Ovary (tissue), 3 donors: ENCODE data around the gene PHLDB2.

Experiments used
- EP300 ChIP-seq: sonication (generic); formaldehyde crosslinking; IDR thresholded peaks from one replicate; pipeline ENCODE4 v1.6.1; 2017; ENCODE audit warnings: antibody characterized with exemption
- POLR2A ChIP-seq: fragments of 450-650 bp; IDR thresholded peaks from one replicate; pipeline ENCODE4 v1.6.1; 2017; ENCODE audit warnings: antibody characterized with exemption, mild to moderate bottlenecking, moderate library complexity
- TF ChIP-seq, protein P1 (sequence below), 3 donors: fragments of 450-650 bp in 2 of 3; fragments of 200-600 bp in 1 of 3; IDR thresholded peaks; one replicate each; pipeline versions ENCODE4 v1.5.1 to v1.8.0; 2016 to 2022; ENCODE audit warnings: antibody characterized with exemption in 3 of 3, mild to moderate bottlenecking in 1 of 3
- donor health status: DM: no; HTN: no; CAD: no.

DNA sequence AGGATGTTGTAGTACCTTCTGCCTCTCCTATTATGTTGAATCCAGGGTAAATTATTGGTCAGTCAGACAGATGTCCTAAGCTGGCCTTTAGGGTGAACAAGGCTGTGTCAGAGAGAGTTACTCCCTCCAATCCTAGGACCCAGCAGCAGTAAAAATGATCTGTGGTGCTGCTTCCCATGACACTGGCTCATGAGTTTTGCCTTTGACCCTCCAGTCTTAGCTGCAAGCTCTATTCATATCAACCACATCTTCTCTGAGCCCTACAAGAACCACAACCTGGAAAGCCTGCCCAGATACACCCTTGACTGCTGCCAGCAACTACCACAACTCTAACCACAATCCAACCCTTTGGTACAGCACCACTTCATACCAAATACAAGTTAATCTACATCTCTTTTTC is 27.2 kb upstream of the PHLDB2 start:
- TF ChIP-seq, protein P1, sequence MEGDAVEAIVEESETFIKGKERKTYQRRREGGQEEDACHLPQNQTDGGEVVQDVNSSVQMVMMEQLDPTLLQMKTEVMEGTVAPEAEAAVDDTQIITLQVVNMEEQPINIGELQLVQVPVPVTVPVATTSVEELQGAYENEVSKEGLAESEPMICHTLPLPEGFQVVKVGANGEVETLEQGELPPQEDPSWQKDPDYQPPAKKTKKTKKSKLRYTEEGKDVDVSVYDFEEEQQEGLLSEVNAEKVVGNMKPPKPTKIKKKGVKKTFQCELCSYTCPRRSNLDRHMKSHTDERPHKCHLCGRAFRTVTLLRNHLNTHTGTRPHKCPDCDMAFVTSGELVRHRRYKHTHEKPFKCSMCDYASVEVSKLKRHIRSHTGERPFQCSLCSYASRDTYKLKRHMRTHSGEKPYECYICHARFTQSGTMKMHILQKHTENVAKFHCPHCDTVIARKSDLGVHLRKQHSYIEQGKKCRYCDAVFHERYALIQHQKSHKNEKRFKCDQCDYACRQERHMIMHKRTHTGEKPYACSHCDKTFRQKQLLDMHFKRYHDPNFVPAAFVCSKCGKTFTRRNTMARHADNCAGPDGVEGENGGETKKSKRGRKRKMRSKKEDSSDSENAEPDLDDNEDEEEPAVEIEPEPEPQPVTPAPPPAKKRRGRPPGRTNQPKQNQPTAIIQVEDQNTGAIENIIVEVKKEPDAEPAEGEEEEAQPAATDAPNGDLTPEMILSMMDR (IDR thresholded peaks at IDR 0.05) = no peak
- TF ChIP-seq EP300 = no peak
- TF ChIP-seq POLR2A = no peak
